OCI-LY1 (cell line): ENCODE data around the gene PUS7L.

Experiments used
- CTCF ChIP-seq: fragments of 200-600 bp; sonication (generic), shearing (Covaris generic); IDR thresholded peaks from 2 replicates; pipeline ENCODE4 v1.5.1; 2017; ENCODE audit warnings: mild to moderate bottlenecking, antibody characterized with exemption, low read length, moderate library complexity, mixed read lengths
- EZH2 ChIP-seq: fragments of 200-600 bp; sonication (generic), shearing (Covaris generic); IDR thresholded peaks from 2 replicates; pipeline ENCODE4 v1.8.0; 2017; ENCODE audit warnings: borderline replicate concordance, mixed run types, mild to moderate bottlenecking, antibody characterized with exemption, low read length, moderate library complexity, mixed read lengths

- no peak for TF ChIP-seq CTCF
- no peak for TF ChIP-seq EZH2
These were observed 83.3 kb downstream of the PUS7L start for GRCh38 chr12:43675048-43675904.
